Heart left ventricle (tissue), 16 donors: ENCODE results near the gene COL24A1. TPM values are rescaled to one million over a fixed set of nuclear protein-coding genes. Genes with fewer than 3 reads are reported as not detected.
"Not testable (repeated sequence)": the region's sequence is repeated elsewhere in the genome, so short reads cannot be mapped to it uniquely, and the experiment has no call there.

Experiments used
- ATAC-seq, 4 donors: fragments of 200-7000 bp; cut with Tn5 transposase; one replicate each; pipeline ENCODE4 v1.9.1; 2020 to 2022; ENCODE audit warnings: moderate library complexity in 4 of 4, mild to moderate bottlenecking in 3 of 4, moderate number of reproducible peaks in 1 of 4
- DNase-seq, 5 donors: peaks; one replicate each; pipeline ENCODE4 v3.0.0-alpha.2; 2020
- H3K27ac ChIP-seq, 12 donors: fragments of 200-600 bp; sonication (generic) in 4 of 12; one replicate each; pipeline versions ENCODE4 v1.5.0 to v1.8.0; 2016 to 2022; ENCODE audit warnings: mild to moderate bottlenecking in 2 of 12
- H3K27me3 ChIP-seq, 9 donors: fragments of 200-600 bp; sonication (generic) in 2 of 9; one replicate each; pipeline versions ENCODE4 v1.5.1 to v1.8.0; 2016 to 2022; ENCODE audit warnings: mild to moderate bottlenecking in 3 of 9
- H3K36me3 ChIP-seq, 9 donors: fragments of 200-600 bp; sonication (generic) in 2 of 9; one replicate each; pipeline versions ENCODE4 v1.5.0 to v1.8.0; 2018 to 2022; ENCODE audit warnings: mild to moderate bottlenecking in 2 of 9
- H3K4me1 ChIP-seq, 12 donors: fragments of 200-600 bp; sonication (generic) in 4 of 12; one replicate each; pipeline versions ENCODE4 v1.5.0 to v1.8.0; 2016 to 2022; ENCODE audit warnings: mild to moderate bottlenecking in 3 of 12
- H3K4me3 ChIP-seq, 12 donors: fragments of 200-600 bp; sonication (generic) in 4 of 12; one replicate each; pipeline versions ENCODE4 v1.5.0 to v1.8.0; 2017 to 2022; ENCODE audit warnings: mild to moderate bottlenecking in 9 of 12, moderate library complexity in 4 of 12
- H3K9me3 ChIP-seq, 12 donors: fragments of 200-600 bp; sonication (generic) in 4 of 12; one replicate each; pipeline versions ENCODE4 v1.5.0 to v1.8.0; 2016 to 2022; ENCODE audit warnings: mild to moderate bottlenecking in 1 of 12
- POLR2A ChIP-seq, 2 donors: fragments of 450-650 bp; IDR thresholded peaks; one replicate each; pipeline ENCODE4 v1.6.1; 2017; ENCODE audit warnings: antibody characterized with exemption in 2 of 2, mild to moderate bottlenecking in 2 of 2, moderate library complexity in 2 of 2
- WGBS, 4 donors: extraction: QIAGEN DNeasy Blood & Tissue Kit in 2 of 4; methylation state at CpG; one replicate each; pipeline versions ENCODE4 v1.1.5 to v1.1.7; 2013 to 2018; 5-methylcytosine and 5-hydroxymethylcytosine counted together
- intact Hi-C, 10 donors: fragments of 100-400 bp; cut with DNase I; formaldehyde crosslinking; loops; one replicate each; pipeline versions ENCODE4 v1.11.1 to v1.14.2; 2022
- polyA plus RNA-seq, 2 donors: library from polyadenylated mRNA; stranded (reverse); fragments of 200-250 nt; gene quantifications; one replicate each; pipeline ENCODE4 v1.2.3, GENCODE V29; 2013
- total RNA-seq, 9 donors: library from RNA; depleted of rRNA in 2 of 9; stranded (reverse); fragments of >200 nt in 2 of 9; fragmentation: NEBNext Ultra II Directional in 3 of 9; extraction: Animal tissue kit (Norgen Biotek cat#: 25700) in 3 of 9; gene quantifications; one replicate each; pipeline versions ENCODE4 v1.1.0 to v1.2.4, GENCODE V29; 2016 to 2023
- TF ChIP-seq, protein P1 (sequence below), 12 donors: fragments of 200-600 bp; sonication (generic) in 4 of 12; IDR thresholded peaks; one replicate each; pipeline versions ENCODE4 v1.5.0 to v1.8.0; 2018 to 2022; ENCODE audit warnings: antibody characterized with exemption in 12 of 12, mild to moderate bottlenecking in 5 of 12
- donor health status: ischemic (EF 13 %, LVEDD 7.1; RV severe dilation, severe dysfunction).
- donor health status: healthy with polysubstance abuse.
- donor health status: DM: no; HTN: yes; CAD: no.
- donor health status: DM: no; HTN: no; CAD: no.
- donor health status: ischemic (EF 25% LVEDD 6.9; RV normal size, moderate dysfunction).
- donor health status: ischemic (EF 25% LVEDD 5.7; RV mildly dilated, moderate dysfunction).
- donor health status: healthy.
- donor health status: DM: yes; HTN: yes; CAD: no.
- donor health status: ischemic (EF 35%, LVEDD 5.7; RV mildly dilated, moderate dysfunction).
- donor health status: nonischemic (EF 11% LVEDD 7.7; RV severe dilation, severe dysfunction).
- donor health status: DM: yes; HTN: yes; CAD: no.
- donor health status: PGD.
- donor health status: ischemic (EF 29% LVEDD 5.4; RV normal size, mild dysfunction).
- donor health status: nonischemic (EF 23%, LVEDD 6.1; RV moderate dilation, normal function).

The COL24A1 gene
- total and polyA plus RNA-seq, 11 donors: 0.07 to 2.8 (median 0.40) TPM

GRCh38 chr1:85957760-85958159, 198.8 kb downstream of the COL24A1 start:
- Histone ChIP-seq H3K4me3 (no peak overlapping the region), H3K9me3 (no peaks in the 10 kb centered on the region), H3K27ac (no peak overlapping the region), H3K4me1 (no peaks in the 10 kb centered on the region), H3K36me3 (no peaks in the 10 kb centered on the region), H3K27me3 (no peaks in the 10 kb centered on the region)
- WGBS, 4 donors: 68 to 74% (median 74%) methylated on average over 2 of the region's 2 CpGs
- no peak for DNase-seq
- intact Hi-C loops: no loop called here
- no peak for ATAC-seq
- TF ChIP-seq POLR2A (IDR thresholded peaks at IDR 0.05): no peak
- TF ChIP-seq, protein P1, sequence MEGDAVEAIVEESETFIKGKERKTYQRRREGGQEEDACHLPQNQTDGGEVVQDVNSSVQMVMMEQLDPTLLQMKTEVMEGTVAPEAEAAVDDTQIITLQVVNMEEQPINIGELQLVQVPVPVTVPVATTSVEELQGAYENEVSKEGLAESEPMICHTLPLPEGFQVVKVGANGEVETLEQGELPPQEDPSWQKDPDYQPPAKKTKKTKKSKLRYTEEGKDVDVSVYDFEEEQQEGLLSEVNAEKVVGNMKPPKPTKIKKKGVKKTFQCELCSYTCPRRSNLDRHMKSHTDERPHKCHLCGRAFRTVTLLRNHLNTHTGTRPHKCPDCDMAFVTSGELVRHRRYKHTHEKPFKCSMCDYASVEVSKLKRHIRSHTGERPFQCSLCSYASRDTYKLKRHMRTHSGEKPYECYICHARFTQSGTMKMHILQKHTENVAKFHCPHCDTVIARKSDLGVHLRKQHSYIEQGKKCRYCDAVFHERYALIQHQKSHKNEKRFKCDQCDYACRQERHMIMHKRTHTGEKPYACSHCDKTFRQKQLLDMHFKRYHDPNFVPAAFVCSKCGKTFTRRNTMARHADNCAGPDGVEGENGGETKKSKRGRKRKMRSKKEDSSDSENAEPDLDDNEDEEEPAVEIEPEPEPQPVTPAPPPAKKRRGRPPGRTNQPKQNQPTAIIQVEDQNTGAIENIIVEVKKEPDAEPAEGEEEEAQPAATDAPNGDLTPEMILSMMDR (IDR thresholded peaks at IDR 0.05): no peak

GRCh38 chr1:85955218-85955617, 201.4 kb downstream of the COL24A1 start:
- H3K9me3 ChIP-seq, intact Hi-C loops, H3K27me3 ChIP-seq, H3K27ac ChIP-seq, H3K36me3 ChIP-seq, ATAC-seq, H3K4me3 ChIP-seq, DNase-seq, H3K4me1 ChIP-seq: not testable (repeated sequence)
- WGBS, 4 donors: 82 to 91% (median 84%) methylated on average over 7 of the region's 7 CpGs

- ATAC-seq (no peak), DNase-seq (no peak)
- TF ChIP-seq POLR2A (IDR thresholded peaks at IDR 0.05): no peak
- TF ChIP-seq, protein P1 (IDR thresholded peaks at IDR 0.05): no peak
- H3K4me3 ChIP-seq: no peak overlapping the region
- WGBS, 4 donors: 14 to 21% (median 15%) methylated on average over 3 of the region's 3 CpGs
- no peaks in the 10 kb centered on the region for H3K9me3 ChIP-seq
- intact Hi-C loops: no loop called here
- no peaks in the 10 kb centered on the region for H3K4me1 ChIP-seq
- H3K36me3 ChIP-seq: no peaks in the 10 kb centered on the region
- no peaks in the 10 kb centered on the region for H3K27me3 ChIP-seq
- H3K27ac ChIP-seq: no peak overlapping the region
Observed at GRCh38 chr1:85952460-85952859, 204.1 kb downstream of the COL24A1 start.

DNA sequence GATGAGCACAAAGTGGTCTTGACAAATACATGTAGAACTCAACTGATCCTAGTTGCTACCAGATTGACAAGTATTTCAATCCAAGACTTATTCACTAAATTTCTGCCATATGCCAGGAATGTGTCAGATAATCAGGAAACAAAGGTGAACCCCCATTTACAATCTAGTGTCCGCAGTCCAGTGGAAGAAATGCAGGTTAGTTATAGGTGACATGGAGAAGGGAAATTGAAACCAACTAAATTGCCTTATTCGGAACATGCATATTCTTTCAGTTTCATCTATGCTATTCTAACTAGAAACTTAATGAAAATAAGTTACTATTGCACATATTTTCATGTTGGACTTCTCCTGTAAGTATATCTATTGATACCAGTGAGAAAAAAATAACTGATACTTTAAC, 209.4 kb downstream of the COL24A1 start:
- TF ChIP-seq, protein P1 (IDR thresholded peaks at IDR 0.05): no peak
- TF ChIP-seq POLR2A (IDR thresholded peaks at IDR 0.05): no peak
- whole genome bisulfite sequencing, 4 donors: 86 to 95% (median 89%) methylated on average over 2 of the region's 2 CpGs
- DNase-seq: no peak
- no peak overlapping the region for H3K4me3 ChIP-seq
- intact Hi-C loops: loop anchor here in 1 of 10 donors (10.0 kb wide), 1 partner anchor 58 kb away; no protein-coding TSS in a partner anchor
- no peaks in the 10 kb centered on the region for H3K27me3 ChIP-seq
- no peak overlapping the region for H3K27ac ChIP-seq
- ATAC-seq: no peak
- no peaks in the 10 kb centered on the region for H3K36me3 ChIP-seq
- H3K4me1 ChIP-seq: no peaks in the 10 kb centered on the region
- no peaks in the 10 kb centered on the region for H3K9me3 ChIP-seq

DNA sequence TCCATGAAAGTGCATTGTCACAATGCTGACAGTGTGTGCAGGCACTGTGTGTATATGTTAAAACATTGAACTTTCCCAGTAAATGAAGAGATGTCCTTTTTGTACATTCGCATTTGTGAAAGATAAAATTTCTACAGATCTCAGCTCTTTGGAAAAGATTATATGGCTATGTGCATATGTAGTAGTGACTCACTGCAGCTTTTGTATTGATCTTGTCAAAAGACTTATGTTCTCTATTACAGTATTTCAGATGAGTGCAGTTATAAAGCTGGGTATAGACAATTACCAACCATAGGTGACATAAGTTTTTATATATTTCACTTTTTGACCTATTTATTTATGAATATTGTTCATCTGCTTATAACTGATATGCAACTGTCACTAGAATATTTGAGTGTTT, 212.6 kb downstream of the COL24A1 start:
- ATAC-seq: no peak
- Histone ChIP-seq H3K9me3 (no peaks in the 10 kb centered on the region), H3K36me3 (no peaks in the 10 kb centered on the region), H3K4me3 (no peak overlapping the region), H3K27ac (no peak overlapping the region), H3K4me1 (no peaks in the 10 kb centered on the region), H3K27me3 (no peaks in the 10 kb centered on the region)
- 84 to 94% (median 88%) methylated on average over 1 of the region's 1 CpG for whole genome bisulfite sequencing, 4 donors
- TF ChIP-seq, protein P1 (IDR thresholded peaks at IDR 0.05): no peak
- TF ChIP-seq POLR2A (IDR thresholded peaks at IDR 0.05): no peak
- intact Hi-C loops: loop anchor here in 1 of 10 donors (10.0 kb wide), 1 partner anchor 61 kb away; no protein-coding TSS in a partner anchor
- DNase-seq: no peak
